ENCODE measurements around the gene LARP4. TPM values are rescaled to one million over a fixed set of nuclear protein-coding genes. Genes with fewer than 3 reads are reported as not detected.

Gene LARP4
- total RNA-seq, 1 donor = 37.6 TPM

DNA sequence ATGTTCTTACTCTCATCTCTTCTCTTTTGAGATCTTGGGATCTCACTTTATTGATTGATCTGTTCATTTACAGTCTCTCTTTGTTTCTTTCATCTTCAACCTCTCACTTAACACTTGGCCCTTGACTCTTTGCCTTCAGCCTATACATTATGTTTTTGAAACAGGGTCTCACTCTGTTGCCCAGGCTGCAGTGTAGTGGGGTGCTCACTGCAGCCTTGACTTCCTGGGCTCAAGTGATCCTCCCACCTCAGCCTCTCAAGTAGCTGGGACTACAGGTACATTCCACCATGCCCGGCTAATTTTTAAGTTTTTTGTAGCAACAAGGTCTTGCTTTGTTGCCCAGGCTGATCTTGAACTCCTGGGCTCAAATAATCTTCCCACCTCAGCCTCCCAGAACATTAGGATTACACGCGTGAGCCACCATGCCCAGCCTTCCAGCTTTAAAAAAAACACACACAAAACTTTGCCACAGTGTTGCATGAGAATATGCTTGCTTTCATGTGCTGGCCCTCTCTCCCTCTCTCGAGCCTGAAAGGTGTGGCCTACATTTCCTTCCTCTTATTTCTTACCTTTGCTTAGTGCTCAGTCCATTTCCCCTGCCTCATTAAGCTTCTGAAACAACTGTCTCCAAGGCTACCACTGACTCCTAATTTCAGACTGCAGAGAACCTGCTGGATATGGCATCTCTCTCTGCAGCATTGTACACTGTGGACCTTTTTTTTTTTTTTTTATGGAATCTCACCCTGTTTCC, 114.0 kb downstream of the LARP4 start:
- no peak overlapping the region for H3K4me3 ChIP-seq (ENCODE audit: insufficient read depth, low read length)
- peaks cover 8% of the 10 kb centered on the region for H4K20me1 ChIP-seq (ENCODE audit: insufficient read depth, low read length)
- no peak overlapping the region for H3K27ac ChIP-seq (ENCODE audit: low read depth, low read length)
- no peak for DNase-seq (ENCODE audit: insufficient read length, low spot score, missing footprints)
- no peaks in the 10 kb centered on the region for H3K27me3 ChIP-seq (ENCODE audit: insufficient read depth, low read length)
- TF ChIP-seq, protein P1, sequence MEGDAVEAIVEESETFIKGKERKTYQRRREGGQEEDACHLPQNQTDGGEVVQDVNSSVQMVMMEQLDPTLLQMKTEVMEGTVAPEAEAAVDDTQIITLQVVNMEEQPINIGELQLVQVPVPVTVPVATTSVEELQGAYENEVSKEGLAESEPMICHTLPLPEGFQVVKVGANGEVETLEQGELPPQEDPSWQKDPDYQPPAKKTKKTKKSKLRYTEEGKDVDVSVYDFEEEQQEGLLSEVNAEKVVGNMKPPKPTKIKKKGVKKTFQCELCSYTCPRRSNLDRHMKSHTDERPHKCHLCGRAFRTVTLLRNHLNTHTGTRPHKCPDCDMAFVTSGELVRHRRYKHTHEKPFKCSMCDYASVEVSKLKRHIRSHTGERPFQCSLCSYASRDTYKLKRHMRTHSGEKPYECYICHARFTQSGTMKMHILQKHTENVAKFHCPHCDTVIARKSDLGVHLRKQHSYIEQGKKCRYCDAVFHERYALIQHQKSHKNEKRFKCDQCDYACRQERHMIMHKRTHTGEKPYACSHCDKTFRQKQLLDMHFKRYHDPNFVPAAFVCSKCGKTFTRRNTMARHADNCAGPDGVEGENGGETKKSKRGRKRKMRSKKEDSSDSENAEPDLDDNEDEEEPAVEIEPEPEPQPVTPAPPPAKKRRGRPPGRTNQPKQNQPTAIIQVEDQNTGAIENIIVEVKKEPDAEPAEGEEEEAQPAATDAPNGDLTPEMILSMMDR (IDR thresholded peaks at IDR 0.05; ENCODE audit: extremely low read depth, low read depth, low read length) = no peak
- peaks cover 10% of the 10 kb centered on the region for H3K4me1 ChIP-seq (ENCODE audit: insufficient read depth, low read length)
- H3K36me3 ChIP-seq (ENCODE audit: insufficient read depth, low read length) = no peaks in the 10 kb centered on the region
- peaks cover 82% of the 10 kb centered on the region for H3K79me2 ChIP-seq (ENCODE audit: insufficient read depth, low read length)
- no peak overlapping the region for H2AFZ ChIP-seq (ENCODE audit: low read length)
- H3K9me3 ChIP-seq (ENCODE audit: low read depth, low read length) = no peaks in the 10 kb centered on the region
- H3K4me2 ChIP-seq (ENCODE audit: insufficient read depth, low read length) = no peak overlapping the region

DNA sequence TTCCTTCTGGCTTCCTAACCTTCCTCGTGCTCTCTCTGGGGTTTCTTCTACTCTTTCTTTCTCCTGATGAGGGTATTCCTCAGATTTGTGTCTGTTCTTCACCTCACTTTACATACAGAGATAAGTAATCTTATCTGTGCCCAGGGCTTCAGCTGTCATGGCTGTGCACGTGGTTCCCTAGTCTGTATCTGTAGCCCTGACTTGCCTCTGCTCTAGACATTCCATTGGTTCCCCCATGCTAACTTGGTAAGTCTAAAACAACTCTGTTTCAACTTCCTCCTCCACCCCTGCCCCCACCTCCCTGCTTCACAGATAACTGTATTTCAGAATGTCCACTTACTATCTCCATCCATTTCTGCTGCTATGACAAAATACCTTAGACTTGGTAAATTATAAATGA, 114.9 kb downstream of the LARP4 start:
- Histone ChIP-seq H3K27ac (ENCODE audit: low read depth, low read length) (no peak overlapping the region), H3K4me3 (ENCODE audit: insufficient read depth, low read length) (no peak overlapping the region), H3K4me2 (ENCODE audit: insufficient read depth, low read length) (no peak overlapping the region), H3K27me3 (ENCODE audit: insufficient read depth, low read length) (no peaks in the 10 kb centered on the region), H3K79me2 (ENCODE audit: insufficient read depth, low read length) (peaks cover 77% of the 10 kb centered on the region), H2AFZ (ENCODE audit: low read length) (no peak overlapping the region), H4K20me1 (ENCODE audit: insufficient read depth, low read length) (peaks cover 6% of the 10 kb centered on the region), H3K4me1 (ENCODE audit: insufficient read depth, low read length) (peaks cover 10% of the 10 kb centered on the region), H3K36me3 (ENCODE audit: insufficient read depth, low read length) (no peaks in the 10 kb centered on the region), H3K9me3 (ENCODE audit: low read depth, low read length) (no peaks in the 10 kb centered on the region)
- TF ChIP-seq, protein P1 (IDR thresholded peaks at IDR 0.05; ENCODE audit: extremely low read depth, low read depth, low read length) = no peak
- no peak for DNase-seq (ENCODE audit: insufficient read length, low spot score, missing footprints)

DNA sequence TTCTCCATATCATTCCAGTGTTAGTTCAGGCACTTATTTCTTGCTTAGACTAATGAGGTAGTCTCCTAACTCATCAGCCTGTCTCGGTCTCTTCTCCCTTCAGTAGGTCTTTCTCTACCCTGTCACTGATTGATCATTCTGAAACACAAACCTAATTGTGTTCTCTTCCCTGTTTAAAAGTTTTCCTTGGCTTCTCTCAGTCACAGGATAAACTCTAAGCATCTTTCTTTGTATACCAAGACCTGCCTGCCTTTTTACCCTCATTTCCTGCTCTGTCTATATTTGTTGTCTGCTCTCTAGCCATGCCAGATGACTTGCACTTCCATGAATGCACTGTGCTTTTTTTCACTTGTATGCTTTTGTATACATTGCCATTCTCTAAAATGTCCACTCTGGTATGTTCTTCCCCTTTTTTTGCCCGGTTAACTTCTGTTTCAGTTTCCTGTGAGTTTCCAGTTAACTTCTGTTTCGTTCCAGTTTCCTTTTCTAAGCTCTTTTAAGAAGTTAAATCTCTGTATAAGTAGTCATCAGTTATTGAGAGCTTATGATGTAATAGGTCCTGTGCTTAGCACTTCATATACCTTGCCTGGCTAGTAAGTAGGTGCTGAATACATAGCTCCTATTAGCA, 116.8 kb downstream of the LARP4 start:
- peaks cover 10% of the 10 kb centered on the region for H3K4me1 ChIP-seq (ENCODE audit: insufficient read depth, low read length)
- H4K20me1 ChIP-seq (ENCODE audit: insufficient read depth, low read length) = peaks cover 6% of the 10 kb centered on the region
- H3K79me2 ChIP-seq (ENCODE audit: insufficient read depth, low read length) = peaks cover 76% of the 10 kb centered on the region
- H3K27me3 ChIP-seq (ENCODE audit: insufficient read depth, low read length) = no peaks in the 10 kb centered on the region
- no peaks in the 10 kb centered on the region for H3K9me3 ChIP-seq (ENCODE audit: low read depth, low read length)
- H2AFZ ChIP-seq (ENCODE audit: low read length) = peak overlapping the region; percentile 81
- no peaks in the 10 kb centered on the region for H3K36me3 ChIP-seq (ENCODE audit: insufficient read depth, low read length)
- TF ChIP-seq, protein P1 (IDR thresholded peaks at IDR 0.05; ENCODE audit: extremely low read depth, low read depth, low read length) = no peak
- peak overlapping the region; percentile 38 for H3K4me3 ChIP-seq (ENCODE audit: insufficient read depth, low read length)
- peak overlapping the region; percentile 74 for H3K4me2 ChIP-seq (ENCODE audit: insufficient read depth, low read length)
- peak overlapping the region; percentile 67 for H3K27ac ChIP-seq (ENCODE audit: low read depth, low read length)
- DNase-seq (ENCODE audit: insufficient read length, low spot score, missing footprints) = peak; percentile 83

DNA sequence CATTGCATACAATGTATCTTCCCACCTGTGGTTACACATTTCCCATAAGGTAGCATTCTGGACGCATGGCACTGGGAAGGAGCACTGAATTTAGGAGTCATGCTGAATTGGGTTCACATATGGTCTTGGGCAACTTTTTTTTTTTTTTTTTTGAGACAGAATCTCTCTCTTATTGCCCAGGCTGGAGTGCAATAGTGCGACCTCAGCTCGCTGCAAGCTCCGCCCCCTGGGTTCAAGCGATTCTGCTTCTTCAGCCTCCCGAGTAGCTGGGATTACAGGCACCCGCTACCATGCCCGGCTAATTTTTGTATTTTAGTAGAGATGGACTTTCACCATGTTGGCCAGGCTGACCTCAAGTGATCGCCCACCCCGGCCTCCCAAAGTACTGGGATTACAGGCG, 117.4 kb downstream of the LARP4 start:
- no peaks in the 10 kb centered on the region for H3K9me3 ChIP-seq (ENCODE audit: low read depth, low read length)
- peaks cover 10% of the 10 kb centered on the region for H3K4me1 ChIP-seq (ENCODE audit: insufficient read depth, low read length)
- peak overlapping the region; percentile 67 for H3K27ac ChIP-seq (ENCODE audit: low read depth, low read length)
- peaks cover 6% of the 10 kb centered on the region for H4K20me1 ChIP-seq (ENCODE audit: insufficient read depth, low read length)
- H3K4me3 ChIP-seq (ENCODE audit: insufficient read depth, low read length) = no peak overlapping the region
- peak overlapping the region; percentile 81 for H2AFZ ChIP-seq (ENCODE audit: low read length)
- H3K79me2 ChIP-seq (ENCODE audit: insufficient read depth, low read length) = peaks cover 71% of the 10 kb centered on the region
- H3K4me2 ChIP-seq (ENCODE audit: insufficient read depth, low read length) = peak overlapping the region; percentile 74
- TF ChIP-seq, protein P1 (IDR thresholded peaks at IDR 0.05; ENCODE audit: extremely low read depth, low read depth, low read length) = no peak
- no peaks in the 10 kb centered on the region for H3K27me3 ChIP-seq (ENCODE audit: insufficient read depth, low read length)
- no peaks in the 10 kb centered on the region for H3K36me3 ChIP-seq (ENCODE audit: insufficient read depth, low read length)
- DNase-seq (ENCODE audit: insufficient read length, low spot score, missing footprints) = no peak

Data from osteoblast (primary cell).